Measurements from ENCODE around the gene GLT1D1.

- TF ChIP-seq CTCF (IDR thresholded peaks at IDR 0.05; ENCODE audit: low read length) = no peak
- no peak for TF ChIP-seq EZH2phosphoT487 (IDR thresholded peaks at IDR 0.05; ENCODE audit: low read length)
These were observed 33.8 kb upstream of the GLT1D1 start for GRCh38 chr12:128819293-128820144.

Data from MM.1S (cell line).